GM12874 (cell line): Measurements from ENCODE around the gene LAMA2.

Source experiments
- CTCF ChIP-seq: IDR thresholded peaks from 2 replicates; pipeline ENCODE4 v1.5.1; 2011; ENCODE audit warnings: low read depth, mild to moderate bottlenecking, control low read depth, low read length, moderate library complexity; ENCODE audit not compliant: insufficient read depth

LAMA2 gene

GRCh38 chr6:129499843-129500219 lies 616.9 kb downstream of the LAMA2 start:
- no peak for TF ChIP-seq CTCF

GRCh38 chr6:129500958-129501739 lies 618.2 kb downstream of the LAMA2 start:
- TF ChIP-seq CTCF = peak; percentile 39; the same call in 1 of the 2 replicates

DNA sequence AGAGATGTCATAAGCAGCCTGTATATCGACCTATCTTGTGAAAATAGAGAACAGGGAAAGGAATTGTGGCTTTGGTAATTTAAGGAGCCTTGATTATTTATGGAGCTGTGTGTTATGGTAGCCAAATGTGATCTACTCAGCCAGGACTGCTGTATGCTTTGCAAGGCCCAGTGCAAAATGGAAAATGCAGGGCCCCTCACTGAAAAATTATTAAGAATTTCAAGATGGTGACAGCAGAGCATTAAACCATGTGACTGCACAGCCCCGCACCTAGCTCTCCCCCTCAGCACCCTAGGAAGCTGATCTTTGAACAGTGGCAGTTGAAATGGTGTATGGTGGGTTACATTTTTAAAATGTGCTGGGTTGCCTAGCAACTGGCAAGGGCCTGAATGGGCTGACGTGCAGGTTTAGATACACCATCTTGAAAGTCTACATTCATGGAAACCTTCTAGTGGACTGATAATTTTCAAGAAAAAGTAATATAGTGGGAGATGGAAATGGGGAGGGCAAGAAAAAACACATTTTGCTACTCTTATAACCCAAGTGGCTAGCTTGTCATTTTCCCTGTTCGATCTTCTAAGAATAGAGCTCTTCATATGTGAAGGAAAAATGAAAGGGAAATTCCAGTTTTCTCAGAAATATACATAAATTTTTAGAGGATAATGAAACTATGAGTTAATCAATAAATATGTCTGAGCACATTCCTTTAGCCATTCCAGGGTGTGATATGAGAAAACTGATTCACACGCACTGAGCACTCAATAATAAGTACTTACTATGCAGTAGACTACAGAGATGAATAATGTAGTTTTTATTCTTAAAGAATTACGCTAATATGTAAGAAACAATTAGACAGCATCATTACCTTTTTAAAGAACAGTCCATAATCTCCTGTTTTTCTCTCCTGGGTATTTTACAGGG lies 619.1 kb downstream of the LAMA2 start:
- no peak for TF ChIP-seq CTCF

DNA sequence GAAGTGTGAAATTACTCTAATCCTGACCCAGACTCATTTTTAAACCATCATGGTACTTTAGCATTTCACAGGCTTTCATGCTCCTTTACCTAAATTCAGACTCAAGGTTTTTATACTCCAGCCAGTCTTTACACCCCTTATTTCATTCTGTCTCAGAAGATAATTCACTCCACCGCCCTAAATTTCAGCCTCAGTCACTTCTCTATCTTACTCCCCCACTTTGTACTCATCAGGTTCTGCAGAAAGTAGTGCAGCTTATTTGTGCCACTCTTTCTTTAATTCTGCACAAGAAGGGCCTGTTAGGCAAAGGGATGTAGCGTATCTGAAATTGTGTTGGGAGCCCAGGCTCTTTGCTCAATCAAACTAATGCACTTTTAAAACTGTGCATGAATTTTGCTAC lies 621.5 kb downstream of the LAMA2 start:
- TF ChIP-seq CTCF = no peak

GRCh38 chr6:129507059-129507807 lies 624.3 kb downstream of the LAMA2 start:
- no peak for TF ChIP-seq CTCF

- TF ChIP-seq CTCF = no peak
These were observed 624.9 kb downstream of the LAMA2 start for GRCh38 chr6:129507846-129508245.

DNA sequence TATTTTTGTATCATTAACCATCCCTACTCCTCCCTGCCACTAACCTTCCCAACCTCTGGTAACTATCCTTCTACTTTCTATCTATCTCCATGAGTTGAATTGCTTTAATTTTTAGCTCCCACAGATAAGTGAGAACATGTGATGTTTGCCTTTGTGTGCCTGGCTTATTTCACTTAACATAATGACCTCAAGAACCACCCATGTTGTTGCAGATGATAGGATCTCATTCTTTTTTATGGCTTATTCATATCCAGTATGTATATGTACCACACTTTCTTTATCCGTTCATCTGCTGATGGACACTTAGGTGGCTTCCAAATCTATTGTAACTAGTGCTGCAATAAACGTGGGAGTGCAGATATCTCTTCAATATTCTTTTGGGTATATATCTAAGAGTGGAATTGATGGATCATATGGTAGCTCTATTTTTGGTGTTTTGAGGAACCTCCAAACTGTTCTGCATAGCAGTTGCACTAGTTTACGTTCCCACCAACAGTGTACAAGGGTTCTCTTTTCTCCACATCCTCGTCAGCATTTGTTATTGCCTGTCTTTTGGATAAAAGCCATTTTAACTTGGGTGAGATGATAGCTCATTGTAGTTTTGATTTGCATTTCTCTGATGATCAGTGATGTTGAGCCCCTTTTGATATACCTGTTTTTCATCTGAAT lies 625.7 kb downstream of the LAMA2 start:
- no peak for TF ChIP-seq CTCF
